H4 (cell line): ENCODE data around the gene CFAP74. TPM values are rescaled to one million over a fixed set of nuclear protein-coding genes. Genes with fewer than 3 reads are reported as not detected.

Experiments
- DNase-seq: peaks from one replicate; pipeline ENCODE4 v3.0.0-alpha.2; 2015; ENCODE audit warnings: low spot score
- total RNA-seq: library from RNA; depleted of rRNA; stranded (reverse); fragments of >200 nt; shearing (Covaris generic); gene quantifications from 2 replicates; pipeline ENCODE4 v1.2.3, GENCODE V29; 2014; rRNA removed

CFAP74 gene
- total RNA-seq, 1 experiment from 2014 or later = not detected

DNA sequence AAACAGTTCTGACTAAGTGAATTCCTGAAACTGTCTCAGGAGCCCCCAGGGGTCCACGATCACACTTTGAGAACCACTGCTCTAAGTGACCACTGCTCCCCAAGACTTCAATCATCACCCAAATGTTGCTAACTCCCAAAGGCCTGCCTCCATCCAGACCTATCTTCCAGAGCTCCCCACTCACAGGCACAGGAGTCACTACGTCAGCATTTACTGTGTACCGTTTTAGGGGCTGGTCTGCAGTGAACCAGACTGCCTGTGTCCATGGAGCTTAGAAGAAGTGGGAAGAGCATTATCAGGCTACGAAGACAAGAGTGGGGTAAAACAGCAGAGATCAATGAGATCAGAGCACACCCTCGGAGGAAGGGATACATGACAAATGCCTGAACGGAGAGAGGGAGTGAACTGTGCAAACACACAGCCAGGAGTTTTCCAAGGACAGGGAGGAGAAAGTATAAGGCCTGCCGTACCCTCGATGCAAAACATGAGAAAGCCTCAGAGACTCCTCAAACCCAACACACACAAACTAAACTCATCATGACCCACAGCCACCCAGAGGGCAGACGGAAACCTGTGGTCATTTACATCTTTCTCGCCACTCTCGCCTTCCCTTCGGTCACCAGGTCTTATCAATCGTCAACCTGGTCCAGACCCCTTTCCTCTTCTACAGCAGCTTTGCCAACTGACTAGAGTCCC lies 122.8 kb downstream of the CFAP74 start:
- DNase-seq = no peak

GRCh38 chr1:1879942-1880341 lies 123.6 kb downstream of the CFAP74 start:
- no peak for DNase-seq

GRCh38 chr1:1877865-1878436 lies 125.6 kb downstream of the CFAP74 start:
- no peak for DNase-seq

DNA sequence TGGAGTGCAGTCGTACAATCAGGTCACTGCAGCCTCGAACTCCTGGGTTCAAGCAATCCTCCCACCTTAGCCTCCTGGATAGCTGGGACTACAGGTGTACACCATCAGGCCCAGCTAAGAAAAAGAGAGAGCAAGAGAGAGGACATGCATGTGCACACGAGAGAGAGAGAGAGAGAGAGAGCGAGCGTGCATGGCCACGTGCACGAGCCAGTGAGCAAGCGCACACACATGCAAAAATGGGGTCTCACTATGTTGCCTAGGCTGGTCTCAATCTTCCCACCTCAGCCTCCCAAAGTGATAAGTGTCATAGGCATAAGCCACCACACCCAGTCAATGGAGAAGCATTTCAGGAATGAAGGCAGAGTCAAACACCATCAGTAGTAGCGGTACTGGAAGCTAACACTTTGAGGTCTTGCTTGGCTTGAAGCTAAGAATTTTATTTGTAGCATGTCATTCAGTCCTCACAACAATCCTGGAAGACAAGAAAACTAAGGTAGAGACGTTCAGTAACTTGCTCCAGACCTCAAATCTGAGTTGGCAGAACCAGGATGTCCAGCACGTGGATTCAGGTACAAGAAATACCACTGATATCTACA lies 127.2 kb downstream of the CFAP74 start:
- DNase-seq = no peak

- DNase-seq = no peak
These were observed 127.7 kb downstream of the CFAP74 start for GRCh38 chr1:1875932-1876331.

DNA sequence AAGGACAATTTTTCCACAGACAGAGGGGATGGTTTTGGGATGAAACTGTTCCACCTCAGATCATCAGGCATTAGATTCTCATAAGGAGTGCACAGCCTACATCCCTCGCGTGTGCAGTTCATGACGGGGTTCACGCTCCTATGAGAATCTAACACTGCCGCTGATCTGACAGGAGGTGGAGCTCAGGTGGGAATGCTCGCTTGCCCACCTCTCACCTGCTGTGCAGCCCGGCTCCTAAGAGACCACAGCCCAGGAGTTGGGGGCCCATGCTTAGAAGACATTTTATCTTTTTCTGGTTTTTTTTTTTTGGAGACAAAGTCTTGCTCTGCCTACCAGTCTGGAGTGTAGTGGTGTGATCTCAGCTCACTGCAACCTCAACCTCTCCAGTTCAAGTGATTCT lies 128.7 kb downstream of the CFAP74 start:
- no peak for DNase-seq

- DNase-seq = no peak
These were observed 130.4 kb downstream of the CFAP74 start for GRCh38 chr1:1873186-1873585.

- DNase-seq = no peak
These were observed 131.1 kb downstream of the CFAP74 start for GRCh38 chr1:1872329-1872994.

Other genes with a start within 250 kb of the CFAP74 start
- gene NADK, start 225.3 kb downstream of the CFAP74 start, total RNA-seq = 27.4 and 36.7 TPM in 2 replicates
- gene GNB1, start 112.7 kb downstream of the CFAP74 start, total RNA-seq = 75.8 and 79.8 TPM in 2 replicates
- not detected in 2 replicates for gene CALML6, start 88.5 kb downstream of the CFAP74 start, total RNA-seq
- gene TMEM52, start 84.5 kb downstream of the CFAP74 start, total RNA-seq = 0.29 and 1.3 TPM in 2 replicates
- gene GABRD, start 15.6 kb upstream of the CFAP74 start, total RNA-seq = 2.1 TPM in 2 replicates
- gene PRKCZ, start 46.6 kb upstream of the CFAP74 start, total RNA-seq = 8.9 and 11.4 TPM in 2 replicates
- gene FAAP20, start 191.0 kb upstream of the CFAP74 start, total RNA-seq = 24.5 and 28.5 TPM in 2 replicates
- 3.3 and 172 TPM in 2 replicates for gene SKI, start 224.5 kb upstream of the CFAP74 start, total RNA-seq